Measurements from ENCODE around the gene CHCT1.

- TF ChIP-seq CTCF (IDR thresholded peaks at IDR 0.05) (no peak), POLR2A (IDR thresholded peaks at IDR 0.05) (no peak)
These were observed 49.4 kb upstream of the CHCT1 start for GRCh38 chr17:60372790-60373483.
